ENCODE data around the gene SNAP23. TPM values are rescaled to one million over a fixed set of nuclear protein-coding genes. Genes with fewer than 3 reads are reported as not detected.

The SNAP23 gene
- total RNA-seq, 4 donors from 2014 or later = 54.0 to 77.9 (median 64.0) TPM

DNA sequence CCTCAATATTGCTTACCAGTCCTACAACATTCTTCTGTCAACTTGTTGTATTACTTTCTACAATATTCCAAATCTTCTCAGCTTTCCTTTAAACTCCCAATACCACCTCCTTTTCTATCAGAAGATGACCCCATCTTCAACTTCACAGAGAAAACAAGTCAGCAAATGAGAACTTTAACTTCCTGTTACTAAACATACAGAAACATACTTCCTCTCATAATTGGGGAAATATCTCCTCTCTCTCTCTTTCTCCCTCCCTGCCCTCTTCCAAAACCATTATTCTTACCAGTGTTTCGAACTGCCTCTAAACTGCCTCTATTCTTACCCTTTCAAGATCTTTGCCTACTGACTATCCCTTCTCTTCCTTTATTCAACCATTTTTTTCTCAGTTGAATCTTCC lies 1.8 kb upstream of the SNAP23 start:
- TF ChIP-seq POLR2A (IDR thresholded peaks at IDR 0.05) (no peak), EP300 (IDR thresholded peaks at IDR 0.05) (no peak)
- TF ChIP-seq, protein P1, sequence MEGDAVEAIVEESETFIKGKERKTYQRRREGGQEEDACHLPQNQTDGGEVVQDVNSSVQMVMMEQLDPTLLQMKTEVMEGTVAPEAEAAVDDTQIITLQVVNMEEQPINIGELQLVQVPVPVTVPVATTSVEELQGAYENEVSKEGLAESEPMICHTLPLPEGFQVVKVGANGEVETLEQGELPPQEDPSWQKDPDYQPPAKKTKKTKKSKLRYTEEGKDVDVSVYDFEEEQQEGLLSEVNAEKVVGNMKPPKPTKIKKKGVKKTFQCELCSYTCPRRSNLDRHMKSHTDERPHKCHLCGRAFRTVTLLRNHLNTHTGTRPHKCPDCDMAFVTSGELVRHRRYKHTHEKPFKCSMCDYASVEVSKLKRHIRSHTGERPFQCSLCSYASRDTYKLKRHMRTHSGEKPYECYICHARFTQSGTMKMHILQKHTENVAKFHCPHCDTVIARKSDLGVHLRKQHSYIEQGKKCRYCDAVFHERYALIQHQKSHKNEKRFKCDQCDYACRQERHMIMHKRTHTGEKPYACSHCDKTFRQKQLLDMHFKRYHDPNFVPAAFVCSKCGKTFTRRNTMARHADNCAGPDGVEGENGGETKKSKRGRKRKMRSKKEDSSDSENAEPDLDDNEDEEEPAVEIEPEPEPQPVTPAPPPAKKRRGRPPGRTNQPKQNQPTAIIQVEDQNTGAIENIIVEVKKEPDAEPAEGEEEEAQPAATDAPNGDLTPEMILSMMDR (IDR thresholded peaks at IDR 0.05) = no peak
- peak overlapping the region in 2 of 4 donors; percentile 30 to 88 for H3K27ac ChIP-seq
- no peak for DNase-seq (ENCODE audit: low spot score in 2 of 2)
- H3K36me3 ChIP-seq = no peaks in the 10 kb centered on the region
- no peak overlapping the region for H3K4me3 ChIP-seq
- no peaks in the 10 kb centered on the region for H3K27me3 ChIP-seq
- no peaks in the 10 kb centered on the region for H3K9me3 ChIP-seq
- WGBS, 2 donors = 82% methylated on average over 1 of the region's 1 CpG
- H3K4me1 ChIP-seq = peaks cover 0 to 60% (median 30%) of the 10 kb centered on the region in 4 donors

DNA sequence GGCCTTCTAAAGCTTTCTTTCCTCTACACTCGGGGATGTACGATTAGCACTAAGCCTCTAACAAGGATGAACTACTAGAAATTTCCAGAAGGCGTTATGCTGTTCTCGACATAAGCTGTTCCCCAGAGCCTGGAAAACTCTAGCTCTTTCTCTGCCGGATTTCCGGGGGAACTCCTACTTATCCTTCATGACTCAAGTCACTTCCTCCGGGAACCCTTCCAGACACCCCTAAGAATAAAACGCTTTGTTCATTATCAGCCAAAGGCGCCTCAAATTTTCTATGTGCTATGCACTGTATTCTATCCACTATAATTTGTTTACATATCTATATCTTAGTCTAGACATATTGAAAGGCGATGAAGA lies 455 bp upstream of the SNAP23 start:
- TF ChIP-seq EP300 (IDR thresholded peaks at IDR 0.05) (peak in 1 of 2 donors; percentile 81), POLR2A (IDR thresholded peaks at IDR 0.05) (no peak)
- TF ChIP-seq, protein P1 (IDR thresholded peaks at IDR 0.05) = no peak
- Histone ChIP-seq H3K4me3 (peak overlapping the region; percentile 57 to 84 (median 70)), H3K36me3 (no peaks in the 10 kb centered on the region), H3K9me3 (no peaks in the 10 kb centered on the region), H3K4me1 (peaks cover 0 to 60% (median 35%) of the 10 kb centered on the region in 4 donors), H3K27me3 (no peaks in the 10 kb centered on the region), H3K27ac (peak overlapping the region; percentile 88 to 96 (median 92))
- DNase-seq (ENCODE audit: low spot score in 2 of 2) = peak in 1 of 2 donors; percentile 75
- 1 to 2% methylated on average over 10 of the region's 10 CpGs for WGBS, 2 donors

DNA sequence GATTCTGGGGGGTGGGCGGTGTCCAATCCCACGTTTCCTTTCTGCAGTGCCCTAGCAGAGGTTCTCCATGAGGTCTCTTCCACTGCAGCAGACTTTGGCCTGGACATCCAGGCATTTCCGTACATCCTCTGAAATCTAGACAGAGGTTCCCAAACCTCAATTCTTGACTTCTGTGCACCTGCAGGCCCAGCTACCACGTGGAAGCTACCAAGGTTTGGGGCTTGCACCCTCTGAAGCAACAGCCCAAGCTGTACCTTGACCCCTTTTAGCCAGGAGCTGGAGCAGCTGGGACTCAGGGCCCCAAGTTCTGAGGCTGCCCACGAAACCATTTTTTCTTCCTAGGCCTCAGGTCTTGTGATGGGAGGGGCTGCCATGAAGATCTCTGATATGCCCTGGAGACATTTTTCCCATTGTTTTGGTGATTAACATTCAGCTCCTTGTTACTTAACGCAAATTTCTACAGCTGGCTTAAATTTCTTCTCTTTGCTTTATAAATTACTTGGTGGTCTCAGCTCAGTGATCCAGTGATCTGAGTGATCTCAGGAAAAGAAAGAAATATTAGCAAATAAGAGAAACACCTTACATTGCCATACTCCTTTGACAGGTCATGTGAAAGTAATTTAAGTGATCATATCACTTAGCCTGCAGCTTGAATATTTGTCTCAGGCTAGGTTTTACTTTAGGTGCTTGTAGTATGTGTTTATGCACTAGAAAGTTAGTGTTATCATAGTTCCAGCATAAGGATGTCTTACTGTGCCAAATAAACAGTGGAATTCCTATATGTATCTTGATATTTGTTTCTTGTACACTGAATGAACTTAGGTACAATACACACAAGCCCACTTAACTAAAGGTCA lies 3.0 kb downstream of the SNAP23 start:
- H3K27me3 ChIP-seq = no peaks in the 10 kb centered on the region
- no peaks in the 10 kb centered on the region for H3K9me3 ChIP-seq
- no peak for DNase-seq (ENCODE audit: low spot score in 2 of 2)
- WGBS, 2 donors = 62 to 65% methylated on average over 6 of the region's 6 CpGs
- TF ChIP-seq, protein P1 (IDR thresholded peaks at IDR 0.05) = no peak
- no peak for TF ChIP-seq POLR2A (IDR thresholded peaks at IDR 0.05)
- TF ChIP-seq EP300 (IDR thresholded peaks at IDR 0.05) = no peak
- no peak overlapping the region for H3K4me3 ChIP-seq
- peaks cover 0 to 72% (median 32%) of the 10 kb centered on the region in 4 donors for H3K4me1 ChIP-seq
- no peaks in the 10 kb centered on the region for H3K36me3 ChIP-seq
- peak overlapping the region in 3 of 4 donors; percentile 50 to 88 (median 57) for H3K27ac ChIP-seq

DNA sequence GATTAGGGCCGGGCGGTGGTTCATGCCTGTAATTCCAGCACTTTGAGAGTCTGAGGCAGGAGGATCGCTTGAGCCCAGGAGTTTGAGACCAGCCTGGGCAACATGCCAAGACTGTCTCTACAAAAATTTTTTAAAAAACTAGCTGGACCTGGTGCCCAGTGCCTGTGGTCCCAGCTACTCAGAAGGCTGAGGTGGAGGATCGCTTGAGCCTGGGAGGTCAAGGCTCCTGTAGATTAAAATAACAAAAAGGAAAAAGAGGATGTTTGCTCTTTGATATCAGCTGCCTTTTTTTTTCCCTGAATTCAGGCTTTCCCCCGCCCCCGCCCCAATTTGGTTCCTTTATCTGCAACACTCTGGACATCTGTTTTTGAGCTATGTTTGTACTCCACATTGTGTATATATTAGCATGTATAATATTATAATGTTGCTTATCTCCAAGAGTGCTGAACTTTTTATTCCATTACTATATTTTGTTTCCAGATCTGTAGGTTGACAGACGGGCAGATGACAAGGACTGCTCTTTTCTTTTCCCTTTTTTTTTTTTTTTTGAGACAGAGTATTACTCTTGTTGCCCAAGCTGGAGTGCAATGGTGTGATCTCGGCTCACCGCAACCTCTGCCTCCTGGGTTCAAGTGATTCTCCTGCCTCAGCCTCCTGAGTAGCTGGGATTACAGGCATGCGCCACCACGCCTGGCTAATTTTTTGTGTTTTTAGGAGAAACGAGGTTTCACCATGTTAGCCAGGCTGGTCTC lies 4.6 kb downstream of the SNAP23 start:
- Histone ChIP-seq H3K36me3 (no peaks in the 10 kb centered on the region), H3K9me3 (no peaks in the 10 kb centered on the region), H3K4me3 (no peak overlapping the region), H3K27ac (peak overlapping the region in 3 of 4 donors; percentile 36 to 88 (median 57)), H3K4me1 (peaks cover 0 to 73% (median 27%) of the 10 kb centered on the region in 4 donors), H3K27me3 (no peaks in the 10 kb centered on the region)
- 77 to 79% methylated on average over 12 of the region's 12 CpGs for WGBS, 2 donors
- TF ChIP-seq, protein P1 (IDR thresholded peaks at IDR 0.05) = no peak
- TF ChIP-seq POLR2A (IDR thresholded peaks at IDR 0.05) (no peak), EP300 (IDR thresholded peaks at IDR 0.05) (no peak)
- no peak for DNase-seq (ENCODE audit: low spot score in 2 of 2)

DNA sequence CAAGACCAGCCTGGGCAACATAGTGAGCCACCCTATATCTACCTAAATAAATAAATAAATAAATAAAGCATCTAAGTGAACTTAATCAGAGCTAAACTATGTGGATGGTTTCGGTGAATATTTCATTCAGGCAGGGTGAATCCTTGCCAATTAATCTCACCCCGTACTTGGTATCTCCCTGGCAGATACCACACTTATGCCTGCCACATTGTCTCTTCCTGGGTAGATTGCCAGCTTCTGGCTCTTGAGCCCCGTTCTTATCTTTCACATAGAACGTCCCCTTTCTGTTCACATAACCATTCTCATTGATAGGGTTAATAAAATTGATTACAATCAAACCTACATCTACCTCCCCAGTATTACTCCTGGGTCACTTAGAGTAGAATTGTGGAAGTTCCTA lies 7.0 kb downstream of the SNAP23 start:
- Histone ChIP-seq H3K4me1 (peaks cover 0 to 63% (median 20%) of the 10 kb centered on the region in 4 donors), H3K9me3 (no peaks in the 10 kb centered on the region), H3K27me3 (no peaks in the 10 kb centered on the region), H3K36me3 (no peaks in the 10 kb centered on the region), H3K27ac (no peak overlapping the region), H3K4me3 (no peak overlapping the region)
- TF ChIP-seq POLR2A (IDR thresholded peaks at IDR 0.05) (no peak), EP300 (IDR thresholded peaks at IDR 0.05) (no peak)
- TF ChIP-seq, protein P1 (IDR thresholded peaks at IDR 0.05) = no peak
- 87 to 90% methylated on average over 4 of the region's 4 CpGs for WGBS, 2 donors
- DNase-seq (ENCODE audit: low spot score in 2 of 2) = no peak
